Measurements from ENCODE around the gene SIPA1. TPM values are rescaled to one million over a fixed set of nuclear protein-coding genes. Genes with fewer than 3 reads are reported as not detected.

SIPA1 gene
- polyA plus RNA-seq, 1 experiment = 21.6 TPM

DNA sequence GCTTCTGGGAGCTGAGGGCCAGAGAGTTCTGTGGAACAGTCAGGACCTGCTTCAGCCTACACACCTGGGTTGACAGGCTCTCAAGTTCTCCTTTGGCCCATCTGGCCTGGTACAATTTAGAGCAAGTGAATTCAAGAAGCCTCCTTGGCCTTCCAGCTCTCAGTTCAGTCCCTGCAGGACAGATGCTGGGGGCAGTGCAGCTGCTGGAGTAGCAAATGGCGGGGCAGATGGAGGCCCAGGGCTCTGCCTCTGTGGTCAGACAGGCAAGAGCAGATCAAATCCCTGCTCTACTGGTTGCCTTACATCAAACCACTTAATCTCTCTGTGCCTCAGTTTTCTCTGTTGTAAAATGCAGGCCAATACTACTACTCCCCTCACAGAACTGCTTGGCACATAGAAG is 33.6 kb upstream of the SIPA1 start:
- ChIA-PET POLR2A (interaction anchor here (0.6 kb wide), 1 partner anchor 245 kb away, joined by 8 read pairs; no protein-coding TSS in a partner anchor), CTCF (interaction anchor here (1.2 to 6.5 kb wide), 3 partner anchors 10 to 64 kb away, joined by 3 to 43 read pairs (median 39); partner anchors contain the start of gene KCNK7)
- peaks cover 25% of the 10 kb centered on the region for H3K36me3 ChIP-seq (ENCODE audit: control insufficient read depth, insufficient read depth, low read length)
- H3K4me3 ChIP-seq (ENCODE audit: low read depth, low read length) = no peak overlapping the region
- H3K27me3 ChIP-seq (ENCODE audit: control insufficient read depth, insufficient read depth, low read length) = no peaks in the 10 kb centered on the region
- TF ChIP-seq, protein P1, sequence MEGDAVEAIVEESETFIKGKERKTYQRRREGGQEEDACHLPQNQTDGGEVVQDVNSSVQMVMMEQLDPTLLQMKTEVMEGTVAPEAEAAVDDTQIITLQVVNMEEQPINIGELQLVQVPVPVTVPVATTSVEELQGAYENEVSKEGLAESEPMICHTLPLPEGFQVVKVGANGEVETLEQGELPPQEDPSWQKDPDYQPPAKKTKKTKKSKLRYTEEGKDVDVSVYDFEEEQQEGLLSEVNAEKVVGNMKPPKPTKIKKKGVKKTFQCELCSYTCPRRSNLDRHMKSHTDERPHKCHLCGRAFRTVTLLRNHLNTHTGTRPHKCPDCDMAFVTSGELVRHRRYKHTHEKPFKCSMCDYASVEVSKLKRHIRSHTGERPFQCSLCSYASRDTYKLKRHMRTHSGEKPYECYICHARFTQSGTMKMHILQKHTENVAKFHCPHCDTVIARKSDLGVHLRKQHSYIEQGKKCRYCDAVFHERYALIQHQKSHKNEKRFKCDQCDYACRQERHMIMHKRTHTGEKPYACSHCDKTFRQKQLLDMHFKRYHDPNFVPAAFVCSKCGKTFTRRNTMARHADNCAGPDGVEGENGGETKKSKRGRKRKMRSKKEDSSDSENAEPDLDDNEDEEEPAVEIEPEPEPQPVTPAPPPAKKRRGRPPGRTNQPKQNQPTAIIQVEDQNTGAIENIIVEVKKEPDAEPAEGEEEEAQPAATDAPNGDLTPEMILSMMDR (IDR thresholded peaks at IDR 0.05; ENCODE audit: insufficient read depth, low read depth, low read length) = no peak
- DNase-seq (ENCODE audit: low read depth) = no peak

DNA sequence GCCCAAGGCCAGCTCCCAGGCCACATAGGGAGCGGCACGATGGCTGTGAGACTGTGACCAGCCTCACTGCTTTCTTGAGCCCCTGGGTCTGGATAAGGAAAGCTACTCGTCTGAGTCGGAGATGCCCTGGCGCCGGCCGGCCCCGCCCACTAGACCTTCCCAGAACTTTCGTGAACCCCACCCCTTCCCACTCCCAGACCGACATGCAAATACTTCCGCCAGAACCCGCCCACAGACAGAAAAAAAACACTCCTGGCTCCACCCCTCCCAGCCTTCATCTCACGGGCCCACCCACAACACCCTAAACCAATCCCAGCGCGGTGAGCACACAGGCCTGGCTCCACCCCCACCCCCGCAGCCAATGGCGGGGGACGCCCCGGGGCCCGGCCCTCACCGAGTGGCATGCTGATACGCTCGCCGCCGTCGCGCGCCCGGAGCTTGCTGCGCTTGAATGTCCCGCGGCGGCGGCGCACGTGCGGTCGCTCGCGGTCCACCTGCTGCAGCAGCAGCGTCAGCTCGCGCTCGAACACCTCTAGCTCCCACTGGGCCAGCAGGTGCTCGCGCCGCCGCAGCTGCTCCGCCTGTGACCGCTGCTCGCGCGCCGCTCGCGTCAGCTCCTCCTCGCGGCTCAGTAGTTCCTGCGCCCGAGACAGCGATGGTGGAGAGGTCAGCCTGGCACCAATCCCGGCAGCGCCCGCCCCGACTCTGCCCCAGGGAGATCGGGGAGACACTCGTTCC is 30.9 kb upstream of the SIPA1 start:
- ChIA-PET POLR2A (no interaction called here), CTCF (interaction anchor here (0.8 to 6.5 kb wide), 4 partner anchors 10 to 31 kb away, joined by 3 to 43 read pairs (median 22); partner anchors contain the start of genes EHBP1L1 and KCNK7)
- no peaks in the 10 kb centered on the region for H3K27me3 ChIP-seq (ENCODE audit: control insufficient read depth, insufficient read depth, low read length)
- TF ChIP-seq, protein P1 (IDR thresholded peaks at IDR 0.05; ENCODE audit: insufficient read depth, low read depth, low read length) = no peak
- peaks cover 29% of the 10 kb centered on the region for H3K36me3 ChIP-seq (ENCODE audit: control insufficient read depth, insufficient read depth, low read length)
- peak overlapping the region; percentile 18 for H3K4me3 ChIP-seq (ENCODE audit: low read depth, low read length)
- DNase-seq (ENCODE audit: low read depth) = peak; percentile 86

DNA sequence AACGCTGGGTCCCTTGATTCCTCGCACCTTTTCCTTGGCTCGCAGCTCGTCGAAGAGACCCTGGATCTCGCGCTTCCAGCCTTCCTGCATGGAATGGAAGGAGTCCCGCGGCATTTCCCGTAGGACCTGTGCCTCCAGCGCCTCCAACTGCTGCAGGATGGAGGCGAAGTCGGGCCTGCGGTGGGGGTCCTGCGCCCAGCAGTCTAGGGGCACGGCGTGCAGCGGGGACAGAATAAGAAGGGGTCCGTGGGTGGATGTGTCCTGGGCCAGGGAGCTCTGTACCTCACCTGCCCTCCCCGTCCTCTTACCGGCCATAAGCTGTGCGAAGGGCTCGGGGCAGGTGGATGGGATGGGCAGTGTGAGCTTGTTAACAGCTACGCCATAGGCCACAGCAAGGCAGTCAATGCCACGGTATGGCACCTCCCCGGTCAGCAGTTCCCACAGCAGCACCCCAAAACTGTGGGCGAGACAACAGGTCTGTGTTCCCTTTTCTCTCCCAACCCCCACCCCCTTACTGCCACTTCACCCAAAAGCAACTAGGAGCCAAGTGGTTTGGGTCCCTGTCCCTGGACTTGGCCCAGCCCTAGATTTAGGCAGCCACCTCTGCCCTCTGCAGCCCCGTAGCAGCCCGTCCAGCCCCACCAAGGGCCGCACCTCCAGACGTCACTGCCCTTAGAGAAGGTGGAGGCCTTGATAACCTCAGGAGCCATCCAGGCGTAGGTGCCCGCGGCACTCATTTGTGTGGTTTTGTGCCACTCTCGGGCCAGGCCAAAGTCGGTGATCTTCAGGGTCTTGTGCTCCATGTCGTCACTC is 30.1 kb upstream of the SIPA1 start:
- peaks cover 30% of the 10 kb centered on the region for H3K36me3 ChIP-seq (ENCODE audit: control insufficient read depth, insufficient read depth, low read length)
- TF ChIP-seq, protein P1 (IDR thresholded peaks at IDR 0.05; ENCODE audit: insufficient read depth, low read depth, low read length) = no peak
- H3K4me3 ChIP-seq (ENCODE audit: low read depth, low read length) = peak overlapping the region; percentile 18
- no peak for DNase-seq (ENCODE audit: low read depth)
- ChIA-PET POLR2A (no interaction called here), CTCF (interaction anchor here (0.8 to 6.5 kb wide), 4 partner anchors 9 to 32 kb away, joined by 3 to 43 read pairs (median 22); partner anchors contain the start of genes EHBP1L1 and KCNK7)
- no peaks in the 10 kb centered on the region for H3K27me3 ChIP-seq (ENCODE audit: control insufficient read depth, insufficient read depth, low read length)

DNA sequence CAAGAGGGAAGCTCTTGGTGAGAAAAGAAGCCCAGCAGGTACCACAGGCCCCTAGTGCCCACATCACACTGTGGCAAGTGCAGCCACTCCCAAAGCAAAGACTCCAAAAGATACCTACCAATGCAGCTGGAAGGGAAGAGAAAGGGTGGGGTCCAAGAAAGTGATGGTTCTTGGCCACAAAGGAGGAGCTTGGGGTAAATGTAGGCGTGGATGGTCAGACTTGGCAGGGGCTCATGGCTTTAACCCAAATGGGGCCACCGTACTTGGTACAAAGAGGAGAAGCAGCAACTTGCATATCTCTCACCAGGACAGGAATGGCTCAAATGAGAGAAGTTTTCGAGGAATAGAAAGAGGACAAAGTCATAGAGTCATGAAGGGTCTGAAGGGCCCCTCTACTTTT is 28.7 kb upstream of the SIPA1 start:
- DNase-seq (ENCODE audit: low read depth) = no peak
- POLR2A ChIA-PET = no interaction called here
- Histone ChIP-seq H3K27me3 (ENCODE audit: control insufficient read depth, insufficient read depth, low read length) (no peaks in the 10 kb centered on the region), H3K4me3 (ENCODE audit: low read depth, low read length) (no peak overlapping the region), H3K36me3 (ENCODE audit: control insufficient read depth, insufficient read depth, low read length) (peaks cover 23% of the 10 kb centered on the region)
- CTCF ChIA-PET = interaction anchor here (0.9 to 1.2 kb wide), 4 partner anchors 16 to 68 kb away, joined by 3 to 4 read pairs (median 3); no protein-coding TSS in a partner anchor
- TF ChIP-seq, protein P1 (IDR thresholded peaks at IDR 0.05; ENCODE audit: insufficient read depth, low read depth, low read length) = no peak

DNA sequence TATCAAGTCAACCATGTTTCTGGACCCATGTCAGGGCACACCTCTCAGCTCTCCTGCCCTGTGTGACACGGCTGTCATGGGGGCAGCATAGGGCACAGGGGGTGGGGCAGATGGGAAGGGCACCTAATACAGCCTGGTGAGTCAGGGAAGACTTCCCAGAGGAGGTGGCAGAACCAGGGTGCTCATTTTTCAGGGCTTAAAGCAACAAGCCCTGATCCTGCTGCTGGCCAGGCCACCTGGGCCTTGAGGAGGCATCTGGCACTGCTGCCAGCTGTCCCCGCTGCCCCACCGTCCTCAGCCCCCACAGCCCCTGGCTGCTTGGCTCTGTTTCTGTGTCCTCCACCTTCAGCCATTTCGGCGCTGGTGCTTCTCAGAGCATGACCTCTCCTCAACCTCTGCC is 28.2 kb upstream of the SIPA1 start:
- POLR2A ChIA-PET = no interaction called here
- TF ChIP-seq, protein P1 (IDR thresholded peaks at IDR 0.05; ENCODE audit: insufficient read depth, low read depth, low read length) = no peak
- no peaks in the 10 kb centered on the region for H3K27me3 ChIP-seq (ENCODE audit: control insufficient read depth, insufficient read depth, low read length)
- CTCF ChIA-PET = interaction anchor here (0.9 to 2.0 kb wide), 4 partner anchors 21 to 69 kb away, joined by 3 to 6 read pairs (median 4); no protein-coding TSS in a partner anchor
- peaks cover 18% of the 10 kb centered on the region for H3K36me3 ChIP-seq (ENCODE audit: control insufficient read depth, insufficient read depth, low read length)
- H3K4me3 ChIP-seq (ENCODE audit: low read depth, low read length) = no peak overlapping the region
- no peak for DNase-seq (ENCODE audit: low read depth)

Measured in BJ (cell line).